Measurements from ENCODE around the gene CASKIN2.

- TF ChIP-seq, protein P1, sequence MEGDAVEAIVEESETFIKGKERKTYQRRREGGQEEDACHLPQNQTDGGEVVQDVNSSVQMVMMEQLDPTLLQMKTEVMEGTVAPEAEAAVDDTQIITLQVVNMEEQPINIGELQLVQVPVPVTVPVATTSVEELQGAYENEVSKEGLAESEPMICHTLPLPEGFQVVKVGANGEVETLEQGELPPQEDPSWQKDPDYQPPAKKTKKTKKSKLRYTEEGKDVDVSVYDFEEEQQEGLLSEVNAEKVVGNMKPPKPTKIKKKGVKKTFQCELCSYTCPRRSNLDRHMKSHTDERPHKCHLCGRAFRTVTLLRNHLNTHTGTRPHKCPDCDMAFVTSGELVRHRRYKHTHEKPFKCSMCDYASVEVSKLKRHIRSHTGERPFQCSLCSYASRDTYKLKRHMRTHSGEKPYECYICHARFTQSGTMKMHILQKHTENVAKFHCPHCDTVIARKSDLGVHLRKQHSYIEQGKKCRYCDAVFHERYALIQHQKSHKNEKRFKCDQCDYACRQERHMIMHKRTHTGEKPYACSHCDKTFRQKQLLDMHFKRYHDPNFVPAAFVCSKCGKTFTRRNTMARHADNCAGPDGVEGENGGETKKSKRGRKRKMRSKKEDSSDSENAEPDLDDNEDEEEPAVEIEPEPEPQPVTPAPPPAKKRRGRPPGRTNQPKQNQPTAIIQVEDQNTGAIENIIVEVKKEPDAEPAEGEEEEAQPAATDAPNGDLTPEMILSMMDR (IDR thresholded peaks at IDR 0.05), result no peak
- TF ChIP-seq REST (IDR thresholded peaks at IDR 0.05; ENCODE audit: insufficient read depth in 1 of 2, low read depth in 2 of 2, low read length in 1 of 2) (0 out of 4 replicates have a peak, but pooled peaks of 1 of the 2 experiments have one; percentile 10), POLR2AphosphoS5 (IDR thresholded peaks at IDR 0.05; ENCODE audit: low read depth, low read length) (peak; percentile 72), SIN3A (IDR thresholded peaks at IDR 0.05; ENCODE audit: borderline replicate concordance, insufficient read depth, low read depth, low read length) (peak; percentile 83; the same call in 1 of the 2 replicates)
These were observed 58.8 kb downstream of the CASKIN2 start, which contains the start of gene TMEM94 for GRCh38 chr17:75456417-75457046.

Measured in Panc1 (cell line).